GM12878 (cell line): Measurements from ENCODE around the gene PRPSAP2. TPM values are rescaled to one million over a fixed set of nuclear protein-coding genes. Genes with fewer than 3 reads are reported as not detected.

Experiments used
- BACH1 ChIP-seq: fragments of 450-650 bp; IDR thresholded peaks from 2 replicates; pipeline ENCODE4 v1.6.1; 2017; ENCODE audit warnings: mild to moderate bottlenecking, borderline replicate concordance
- CEBPB ChIP-seq, 2 experiments: fragments of 150-350 bp in 1 of 2; IDR thresholded peaks; 2 replicates each; pipeline ENCODE4 v1.6.1; 2012 to 2014; ENCODE audit warnings: low read depth in 2 of 2, low read length in 2 of 2, borderline replicate concordance in 1 of 2, inconsistent platforms in 1 of 2
- CHD4 ChIP-seq: fragments of 200-600 bp; sonication (generic); IDR thresholded peaks from 2 replicates; pipeline ENCODE4 v1.6.1; 2016; ENCODE audit warnings: mild to moderate bottlenecking
- ETV6 ChIP-seq, 2 experiments: fragments of 450-650 bp in 1 of 2; IDR thresholded peaks in 1 of 2; conservative IDR thresholded peaks in 1 of 2; 2 replicates each; pipeline ENCODE4 v1.6.1; 2014; ENCODE audit warnings: antibody characterized with exemption in 1 of 2, borderline replicate concordance in 1 of 2, low read depth in 1 of 2, mild to moderate bottlenecking in 1 of 2, moderate library complexity in 1 of 2
- GATAD2B ChIP-seq: fragments of 450-650 bp; conservative IDR thresholded peaks from 2 replicates; pipeline ENCODE4 v1.6.1; 2017; ENCODE audit warnings: low read depth, mild to moderate bottlenecking, moderate library complexity
- MTA2 ChIP-seq: fragments of 450-650 bp; IDR thresholded peaks from 2 replicates; pipeline ENCODE4 v1.6.1; 2016; ENCODE audit warnings: low read depth, mild to moderate bottlenecking, moderate library complexity
- MTA3 ChIP-seq: IDR thresholded peaks from 2 replicates; pipeline ENCODE4 v1.6.1; 2012; ENCODE audit warnings: low read length, inconsistent platforms, borderline replicate concordance
- NFYB ChIP-seq: IDR thresholded peaks from 2 replicates; pipeline ENCODE4 v1.6.1; 2011; ENCODE audit warnings: low read depth, mild to moderate bottlenecking, low read length, improper control_type of control experiment, moderate library complexity; ENCODE audit not compliant: insufficient read depth
- RCOR1 ChIP-seq: conservative IDR thresholded peaks from 2 replicates; pipeline ENCODE4 v1.6.1; 2012; ENCODE audit warnings: low read depth, low read length, improper control_type of control experiment
- SIN3A ChIP-seq: IDR thresholded peaks from 2 replicates; pipeline ENCODE4 v1.6.1; 2012; ENCODE audit warnings: low read depth, low read length, improper control_type of control experiment
- SP1 ChIP-seq: IDR thresholded peaks from one replicate; pipeline ENCODE4 v1.6.1; 2011; ENCODE audit warnings: low read depth, low read length
- SUPT20H ChIP-seq: IDR thresholded peaks from 2 replicates; pipeline ENCODE4 v1.6.1; 2011; ENCODE audit warnings: low read depth, mild to moderate bottlenecking, low read length, moderate library complexity, borderline replicate concordance; ENCODE audit not compliant: control insufficient read depth
- TAF1 ChIP-seq: IDR thresholded peaks from 2 replicates; pipeline ENCODE4 v1.6.1; 2011; ENCODE audit warnings: mild to moderate bottlenecking, low read depth, low read length, borderline replicate concordance
- TCF7 ChIP-seq: IDR thresholded peaks from 2 replicates; pipeline ENCODE4 v1.6.1; 2014; ENCODE audit warnings: antibody characterized with exemption, borderline replicate concordance
- ZNF622 ChIP-seq: fragments of 450-650 bp; IDR thresholded peaks from 2 replicates; pipeline ENCODE4 v1.6.1; 2017; ENCODE audit warnings: mild to moderate bottlenecking, inconsistent platforms
- ZZZ3 ChIP-seq: IDR thresholded peaks from 2 replicates; pipeline ENCODE4 v1.6.1; 2011; ENCODE audit warnings: low read depth; ENCODE audit not compliant: control insufficient read depth, insufficient read length
- polyA plus RNA-seq, 11 experiments: library from polyadenylated mRNA; depleted of rRNA in 4 of 11; unstranded in 6 of 11; stranded (reverse) in 5 of 11; fragments of >200 nt; fragmentation: Nextera tagmentation in 4 of 11; fragmentation: Illumina TruSeq in 1 of 11; extraction: Ambion mirVana in 4 of 11; extraction: Trizol in 1 of 11; gene quantifications; 1 replicate in 1 of 11; 2 replicates in 10 of 11; pipeline versions ENCODE4 v1.2.1 to v1.2.3, GENCODE V29; 2011 to 2016; ENCODE audit warnings: inconsistent platforms in 2 of 11, missing spikeins in 2 of 11, low read depth in 1 of 11
- total RNA-seq, 4 experiments: library from RNA; depleted of rRNA in 3 of 4; stranded (reverse); fragments of >200 nt in 3 of 4; fragmentation: Illumina TruSeq in 1 of 4; extraction: Trizol in 1 of 4; gene quantifications; 2 replicates each; pipeline versions ENCODE4 v1.2.1 to v1.2.3, GENCODE V29; 2013 to 2021
- TF ChIP-seq, protein P1 (sequence below): fragments of 450-650 bp; IDR thresholded peaks from 2 replicates; pipeline ENCODE4 v1.6.1; 2016; ENCODE audit warnings: mild to moderate bottlenecking
- TF ChIP-seq, protein P2 (sequence below): IDR thresholded peaks from 2 replicates; pipeline ENCODE4 v1.6.1; 2012; ENCODE audit warnings: low read depth, low read length, improper control_type of control experiment
- TF ChIP-seq, protein P3 (sequence below): fragments of 450-650 bp; formaldehyde crosslinking; IDR thresholded peaks from 2 replicates; pipeline ENCODE4 v1.4.0; 2022; ENCODE audit warnings: mild to moderate bottlenecking, moderate library complexity
- TF ChIP-seq, protein P4 (sequence below): IDR thresholded peaks from 2 replicates; pipeline ENCODE4 v1.6.1; 2012; ENCODE audit warnings: mild to moderate bottlenecking, low read depth, low read length

Gene PRPSAP2
- total and polyA plus RNA-seq, 10 of the 15 experiments (the other 5 are each of a cell fraction or from before 2014, with no cell fraction given): 33.2 to 102 (median 83.8) TPM

DNA sequence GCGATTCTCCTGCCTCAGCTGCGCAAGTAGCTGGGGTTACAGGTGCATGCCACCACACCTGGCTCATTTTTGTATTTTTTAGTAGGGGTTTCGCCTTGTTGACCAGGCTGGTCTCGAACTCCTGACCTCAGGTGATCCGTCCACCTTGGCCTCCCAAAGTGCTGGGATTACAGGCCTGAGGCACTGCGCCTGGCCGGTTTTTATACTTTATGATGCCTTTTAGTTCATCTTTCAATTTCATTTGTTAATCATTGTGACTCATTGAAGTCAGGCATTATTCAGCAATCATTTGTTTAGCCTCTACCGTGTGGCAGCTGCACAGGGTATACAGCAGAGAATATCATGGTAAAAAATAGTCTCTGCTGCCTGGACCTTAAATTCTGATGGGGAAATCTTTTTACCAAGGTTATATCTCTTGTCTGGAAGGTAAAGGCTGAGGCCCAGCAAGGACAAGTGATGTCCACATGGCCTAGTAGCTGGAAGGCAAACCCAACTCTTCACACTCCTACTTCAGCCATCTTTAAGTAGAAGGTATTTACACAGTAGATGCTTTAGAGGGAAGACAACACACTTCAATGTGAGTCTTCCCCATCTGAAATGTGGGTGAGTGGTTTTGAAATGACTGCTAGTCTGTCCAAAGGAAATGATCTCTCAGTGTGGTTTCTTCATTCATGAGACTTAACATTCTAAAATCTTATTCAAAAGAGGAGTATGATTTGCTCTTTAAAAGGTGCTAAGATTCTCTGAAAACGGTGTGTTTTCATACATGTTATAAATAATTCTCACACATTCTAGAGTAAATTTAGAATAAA, 2.4 kb downstream of the PRPSAP2 start (continued):
- no peak for TF ChIP-seq GATAD2B
- TF ChIP-seq, protein P1, sequence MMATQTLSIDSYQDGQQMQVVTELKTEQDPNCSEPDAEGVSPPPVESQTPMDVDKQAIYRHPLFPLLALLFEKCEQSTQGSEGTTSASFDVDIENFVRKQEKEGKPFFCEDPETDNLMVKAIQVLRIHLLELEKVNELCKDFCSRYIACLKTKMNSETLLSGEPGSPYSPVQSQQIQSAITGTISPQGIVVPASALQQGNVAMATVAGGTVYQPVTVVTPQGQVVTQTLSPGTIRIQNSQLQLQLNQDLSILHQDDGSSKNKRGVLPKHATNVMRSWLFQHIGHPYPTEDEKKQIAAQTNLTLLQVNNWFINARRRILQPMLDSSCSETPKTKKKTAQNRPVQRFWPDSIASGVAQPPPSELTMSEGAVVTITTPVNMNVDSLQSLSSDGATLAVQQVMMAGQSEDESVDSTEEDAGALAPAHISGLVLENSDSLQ: no peak
- no peak for TF ChIP-seq SUPT20H
- TF ChIP-seq, protein P2, sequence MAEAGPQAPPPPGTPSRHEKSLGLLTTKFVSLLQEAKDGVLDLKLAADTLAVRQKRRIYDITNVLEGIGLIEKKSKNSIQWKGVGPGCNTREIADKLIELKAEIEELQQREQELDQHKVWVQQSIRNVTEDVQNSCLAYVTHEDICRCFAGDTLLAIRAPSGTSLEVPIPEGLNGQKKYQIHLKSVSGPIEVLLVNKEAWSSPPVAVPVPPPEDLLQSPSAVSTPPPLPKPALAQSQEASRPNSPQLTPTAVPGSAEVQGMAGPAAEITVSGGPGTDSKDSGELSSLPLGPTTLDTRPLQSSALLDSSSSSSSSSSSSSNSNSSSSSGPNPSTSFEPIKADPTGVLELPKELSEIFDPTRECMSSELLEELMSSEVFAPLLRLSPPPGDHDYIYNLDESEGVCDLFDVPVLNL: no peak
- no peak for TF ChIP-seq NFYB
- TF ChIP-seq CEBPB (IDR thresholded peaks at IDR 0.05; ENCODE audit: borderline replicate concordance in 1 of 2, low read depth in 2 of 2, low read length in 2 of 2): peak in 1 of 2 experiments; percentile 65; a peak in 1 of 4 replicates
- TF ChIP-seq TAF1: peak; percentile 40; the same call in 1 of the 2 replicates
- TF ChIP-seq, protein P3, sequence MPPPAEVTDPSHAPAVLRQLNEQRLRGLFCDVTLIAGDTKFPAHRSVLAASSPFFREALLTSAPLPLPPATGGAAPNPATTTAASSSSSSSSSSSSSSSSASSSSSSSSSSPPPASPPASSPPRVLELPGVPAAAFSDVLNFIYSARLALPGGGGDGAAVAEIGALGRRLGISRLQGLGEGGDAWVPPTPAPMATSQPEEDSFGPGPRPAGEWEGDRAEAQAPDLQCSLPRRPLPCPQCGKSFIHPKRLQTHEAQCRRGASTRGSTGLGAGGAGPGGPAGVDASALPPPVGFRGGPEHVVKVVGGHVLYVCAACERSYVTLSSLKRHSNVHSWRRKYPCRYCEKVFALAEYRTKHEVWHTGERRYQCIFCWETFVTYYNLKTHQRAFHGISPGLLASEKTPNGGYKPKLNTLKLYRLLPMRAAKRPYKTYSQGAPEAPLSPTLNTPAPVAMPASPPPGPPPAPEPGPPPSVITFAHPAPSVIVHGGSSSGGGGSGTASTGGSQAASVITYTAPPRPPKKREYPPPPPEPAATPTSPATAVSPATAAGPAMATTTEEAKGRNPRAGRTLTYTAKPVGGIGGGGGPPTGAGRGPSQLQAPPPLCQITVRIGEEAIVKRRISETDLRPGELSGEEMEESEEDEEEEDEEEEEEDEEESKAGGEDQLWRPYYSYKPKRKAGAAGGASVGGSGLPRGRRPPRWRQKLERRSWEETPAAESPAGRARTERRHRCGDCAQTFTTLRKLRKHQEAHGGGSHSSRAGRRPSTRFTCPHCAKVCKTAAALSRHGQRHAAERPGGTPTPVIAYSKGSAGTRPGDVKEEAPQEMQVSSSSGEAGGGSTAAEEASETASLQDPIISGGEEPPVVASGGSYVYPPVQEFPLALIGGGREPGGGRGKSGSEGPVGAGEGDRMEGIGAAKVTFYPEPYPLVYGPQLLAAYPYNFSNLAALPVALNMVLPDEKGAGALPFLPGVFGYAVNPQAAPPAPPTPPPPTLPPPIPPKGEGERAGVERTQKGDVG (CRISPR knock-in tag): no peak
- TF ChIP-seq ZNF622: no peak
- TF ChIP-seq BACH1: no peak; the same call in 1 of the 2 replicates
- no peak for TF ChIP-seq ZZZ3
- no peak for TF ChIP-seq TCF7
- peak in 1 of 2 experiments; percentile 50; a peak in 1 of 4 replicates for TF ChIP-seq ETV6 (conservative IDR thresholded peaks at IDR 0.05 in 1 of 2, IDR thresholded peaks at IDR 0.05 in 1 of 2; ENCODE audit: borderline replicate concordance in 1 of 2, low read depth in 1 of 2)
- TF ChIP-seq SIN3A: no peak
- TF ChIP-seq RCOR1: no peak
- TF ChIP-seq SP1: no peak
- peak; percentile 52 for TF ChIP-seq MTA3
- TF ChIP-seq CHD4: no peak
- TF ChIP-seq MTA2: peak; percentile 73; the same call in 1 of the 2 replicates
- TF ChIP-seq, protein P4, sequence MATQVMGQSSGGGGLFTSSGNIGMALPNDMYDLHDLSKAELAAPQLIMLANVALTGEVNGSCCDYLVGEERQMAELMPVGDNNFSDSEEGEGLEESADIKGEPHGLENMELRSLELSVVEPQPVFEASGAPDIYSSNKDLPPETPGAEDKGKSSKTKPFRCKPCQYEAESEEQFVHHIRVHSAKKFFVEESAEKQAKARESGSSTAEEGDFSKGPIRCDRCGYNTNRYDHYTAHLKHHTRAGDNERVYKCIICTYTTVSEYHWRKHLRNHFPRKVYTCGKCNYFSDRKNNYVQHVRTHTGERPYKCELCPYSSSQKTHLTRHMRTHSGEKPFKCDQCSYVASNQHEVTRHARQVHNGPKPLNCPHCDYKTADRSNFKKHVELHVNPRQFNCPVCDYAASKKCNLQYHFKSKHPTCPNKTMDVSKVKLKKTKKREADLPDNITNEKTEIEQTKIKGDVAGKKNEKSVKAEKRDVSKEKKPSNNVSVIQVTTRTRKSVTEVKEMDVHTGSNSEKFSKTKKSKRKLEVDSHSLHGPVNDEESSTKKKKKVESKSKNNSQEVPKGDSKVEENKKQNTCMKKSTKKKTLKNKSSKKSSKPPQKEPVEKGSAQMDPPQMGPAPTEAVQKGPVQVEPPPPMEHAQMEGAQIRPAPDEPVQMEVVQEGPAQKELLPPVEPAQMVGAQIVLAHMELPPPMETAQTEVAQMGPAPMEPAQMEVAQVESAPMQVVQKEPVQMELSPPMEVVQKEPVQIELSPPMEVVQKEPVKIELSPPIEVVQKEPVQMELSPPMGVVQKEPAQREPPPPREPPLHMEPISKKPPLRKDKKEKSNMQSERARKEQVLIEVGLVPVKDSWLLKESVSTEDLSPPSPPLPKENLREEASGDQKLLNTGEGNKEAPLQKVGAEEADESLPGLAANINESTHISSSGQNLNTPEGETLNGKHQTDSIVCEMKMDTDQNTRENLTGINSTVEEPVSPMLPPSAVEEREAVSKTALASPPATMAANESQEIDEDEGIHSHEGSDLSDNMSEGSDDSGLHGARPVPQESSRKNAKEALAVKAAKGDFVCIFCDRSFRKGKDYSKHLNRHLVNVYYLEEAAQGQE: no peak
